ENCODE results near the gene ESYT2.

DNA sequence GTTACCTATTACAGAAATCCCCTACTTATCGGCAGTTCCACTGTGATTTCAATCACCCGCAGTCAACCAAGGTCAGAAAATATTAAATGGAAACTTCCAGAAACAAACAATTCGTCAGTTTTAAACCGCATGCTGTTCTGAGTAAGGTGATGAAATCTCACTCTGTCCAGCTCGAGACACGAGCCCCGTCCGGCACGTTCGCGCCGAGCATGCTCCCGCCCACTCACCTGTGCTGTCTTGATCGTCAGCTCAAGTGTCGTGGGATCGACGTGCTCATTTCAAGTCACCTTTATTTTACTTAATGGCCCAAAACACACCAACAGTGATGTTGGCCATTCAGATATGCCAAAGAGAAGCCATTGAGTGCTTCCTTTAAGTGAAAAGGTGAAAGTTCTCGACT lies 21.2 kb downstream of the ESYT2 start:
- TF ChIP-seq GATA3 (IDR thresholded peaks at IDR 0.05; ENCODE audit: low read depth, low read length), result no peak
- no peak for TF ChIP-seq GATA2 (IDR thresholded peaks at IDR 0.05; ENCODE audit: low read depth, low read length)

All from SH-SY5Y (cell line).